DND-41 (cell line): ENCODE results near the gene TEFM.

ENCODE experiments used
- CTCF ChIP-seq: IDR thresholded peaks from 2 replicates; pipeline ENCODE4 v1.5.1; 2012; ENCODE audit warnings: borderline replicate concordance, low read length, moderate library complexity, mild to moderate bottlenecking; ENCODE audit not compliant: poor library complexity, severe bottlenecking; ENCODE audit errors: extremely low read depth
- EZH2 ChIP-seq: IDR thresholded peaks from 3 replicates; pipeline ENCODE4 v1.6.1; 2012; ENCODE audit warnings: borderline replicate concordance, low read depth, mild to moderate bottlenecking, moderate library complexity, low read length, inconsistent platforms; ENCODE audit not compliant: severe bottlenecking

DNA sequence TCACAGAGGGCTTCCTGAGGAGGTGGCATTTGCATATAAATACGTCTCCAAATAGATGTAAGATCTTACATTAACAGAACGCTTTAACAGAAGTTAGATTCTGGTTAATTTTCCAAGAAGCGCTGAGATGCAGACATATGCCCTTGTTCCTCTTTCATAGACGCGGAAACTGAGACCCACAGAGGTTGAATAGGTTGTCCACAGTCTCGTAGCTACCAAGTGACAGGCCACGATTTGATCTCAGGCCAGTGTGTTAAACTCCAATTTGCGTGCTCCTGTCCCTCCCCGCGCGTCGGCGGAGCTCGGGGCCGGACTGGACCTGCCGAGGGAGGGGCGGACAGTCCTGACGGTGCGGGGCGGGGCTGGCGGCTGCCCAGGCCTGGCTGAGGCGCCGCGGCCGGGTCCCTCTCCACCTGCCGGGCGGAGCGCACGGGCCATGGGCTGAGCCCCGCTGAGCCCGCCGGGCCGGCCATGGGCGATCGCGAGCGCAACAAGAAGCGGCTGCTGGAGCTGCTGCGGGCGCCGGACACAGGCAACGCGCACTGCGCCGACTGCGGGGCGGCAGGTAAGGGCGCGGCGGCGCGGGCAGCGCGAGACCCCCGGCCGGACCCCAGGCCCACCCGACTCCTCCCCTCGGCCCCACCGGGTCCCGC is 15.6 kb upstream of the TEFM start, which contains the start of gene ADAP2:
- no peak for TF ChIP-seq CTCF
- no peak for TF ChIP-seq EZH2
